HG02870 (cell line): ENCODE data around the gene MAP6D1.

Experiments
- ATAC-seq: cut with Tn5 transposase; IDR thresholded peaks from one replicate; pipeline ENCODE4 v1.9.1; 2021; ENCODE audit warnings: mild to moderate bottlenecking, moderate library complexity; ENCODE audit not compliant: unreplicated experiment

MAP6D1 gene

DNA sequence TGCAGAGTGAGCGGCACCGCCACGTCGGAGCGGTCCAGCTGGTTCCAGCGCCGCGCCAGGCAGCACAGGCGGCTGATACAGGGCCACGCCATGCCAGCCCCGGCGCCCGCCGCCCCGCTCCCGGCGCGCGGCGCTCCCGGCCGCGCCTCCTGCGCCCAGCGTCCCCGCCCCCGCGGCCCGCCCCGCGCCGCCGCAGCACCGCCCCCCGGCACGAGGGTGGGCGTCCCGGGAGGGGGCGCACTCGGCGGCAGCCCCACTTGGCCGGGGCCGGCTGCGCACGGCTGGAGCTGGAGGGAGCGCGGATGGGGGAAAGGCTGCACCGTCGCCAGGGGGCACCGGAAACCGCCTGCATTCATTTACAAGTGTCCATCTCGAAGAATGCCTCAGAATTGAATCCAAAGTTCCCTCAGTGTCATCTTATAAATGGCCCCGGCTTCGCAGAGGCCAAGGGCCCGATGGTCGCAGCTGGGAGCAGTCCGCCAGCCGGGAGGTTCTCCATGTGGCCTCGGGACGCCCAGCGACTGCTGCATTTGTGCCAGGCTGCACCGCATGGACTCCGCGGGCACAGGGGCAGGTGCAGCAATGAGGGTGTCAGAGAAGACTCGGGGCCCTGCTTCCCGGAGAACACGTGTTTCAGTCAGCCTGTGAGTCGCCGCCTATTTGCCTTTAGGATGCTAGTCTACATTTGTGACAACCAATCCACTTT is at the start of gene MAP6D1:
TSS of gene MAP6D1 (minus strand) at position 122 of the 706 bp plus-strand sequence. CDS start at position 92, 30 bp downstream.
- no peak for ATAC-seq

DNA sequence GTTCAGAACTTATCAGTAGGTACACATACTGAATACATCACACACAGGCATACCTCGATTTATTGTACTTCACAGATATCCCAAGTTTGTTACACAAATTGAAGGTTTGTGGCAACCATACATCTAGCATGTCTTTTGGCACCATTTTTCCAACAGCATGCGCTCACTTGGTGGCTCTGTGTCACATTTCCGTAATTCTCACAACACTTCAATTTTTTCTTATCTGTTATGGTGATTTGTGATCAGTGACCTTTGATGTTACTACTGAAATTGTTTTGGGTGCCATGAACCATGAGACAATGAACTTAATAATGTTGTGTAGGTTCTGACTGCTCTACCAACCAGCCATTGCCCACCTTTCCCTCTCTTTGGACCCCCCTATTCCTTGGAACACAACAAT is 48.5 kb upstream of the MAP6D1 start:
- ATAC-seq, result no peak

DNA sequence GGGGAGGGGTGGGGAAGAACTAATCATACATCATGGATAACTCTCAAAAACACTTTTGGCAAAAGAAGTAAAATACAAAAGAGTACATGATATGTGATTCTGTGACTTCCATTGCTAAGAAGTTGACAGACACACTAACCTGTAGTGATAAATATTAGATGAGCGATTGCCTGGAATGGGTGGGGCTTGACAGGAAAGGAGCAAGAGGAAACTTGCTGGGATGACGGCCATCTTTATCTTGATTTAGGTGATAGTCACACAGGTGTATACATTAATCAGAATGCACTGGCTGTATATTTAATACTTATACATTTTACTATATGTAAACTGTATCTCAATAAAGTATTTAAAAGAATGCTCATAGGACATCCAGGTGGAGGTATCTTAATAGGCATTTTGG is 46.2 kb upstream of the MAP6D1 start:
- ATAC-seq, result no peak

DNA sequence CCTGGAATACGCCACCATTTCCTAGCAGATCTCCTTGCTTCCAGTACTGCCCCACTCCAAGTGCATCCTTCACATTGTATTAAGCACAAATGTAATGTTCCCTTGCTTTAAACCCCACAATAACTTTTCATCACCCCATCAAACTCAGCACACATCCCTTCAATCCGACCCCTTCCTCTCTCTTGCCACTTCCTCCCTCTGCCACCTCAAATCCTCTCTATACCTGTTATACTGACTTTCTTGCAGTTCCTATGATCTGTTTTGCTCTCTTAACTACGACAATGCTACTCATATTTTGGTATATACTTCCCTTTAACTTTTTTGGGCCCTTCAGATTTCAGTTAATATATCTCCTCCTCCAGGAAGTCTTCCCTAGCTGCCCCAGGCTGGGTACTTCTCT is 45.2 kb upstream of the MAP6D1 start:
- ATAC-seq, result no peak

DNA sequence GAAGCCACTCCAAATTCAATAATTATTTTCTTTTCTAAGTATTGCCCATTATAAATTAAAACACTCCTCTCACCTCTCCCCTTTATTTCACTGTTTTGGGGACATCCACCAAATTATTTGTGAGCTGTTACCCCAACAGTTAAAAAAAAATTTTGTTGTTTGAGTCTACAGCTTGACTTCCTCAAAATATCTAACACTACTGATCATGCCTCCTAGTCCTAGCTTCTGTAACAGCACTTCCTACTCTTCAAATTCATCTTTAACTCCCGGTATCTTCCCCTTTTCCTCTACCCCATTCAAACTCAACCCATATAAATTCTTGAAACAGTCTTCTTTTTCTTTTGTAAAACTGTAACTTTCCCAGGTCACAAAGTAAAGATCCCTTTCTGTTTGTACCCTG is 43.4 kb upstream of the MAP6D1 start:
- ATAC-seq, result no peak

DNA sequence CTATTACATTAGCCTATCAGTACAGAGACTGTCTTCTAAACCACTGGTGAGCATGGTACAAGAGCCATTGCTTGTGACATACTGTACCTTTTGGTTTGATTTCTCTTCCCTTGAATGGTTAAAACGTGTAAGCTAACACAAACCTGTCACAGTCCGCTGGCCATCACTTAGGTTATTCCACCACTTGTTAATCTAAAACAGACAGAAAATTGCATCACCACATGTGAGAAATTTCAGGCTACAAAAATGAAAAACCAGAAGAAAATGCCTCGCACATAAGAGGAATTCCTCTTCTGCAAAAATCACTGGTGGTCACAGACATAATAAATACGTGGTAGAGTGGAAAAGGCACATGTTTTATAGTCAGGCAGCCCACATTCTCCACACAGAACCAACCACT is 37.2 kb upstream of the MAP6D1 start:
- ATAC-seq, result no peak

DNA sequence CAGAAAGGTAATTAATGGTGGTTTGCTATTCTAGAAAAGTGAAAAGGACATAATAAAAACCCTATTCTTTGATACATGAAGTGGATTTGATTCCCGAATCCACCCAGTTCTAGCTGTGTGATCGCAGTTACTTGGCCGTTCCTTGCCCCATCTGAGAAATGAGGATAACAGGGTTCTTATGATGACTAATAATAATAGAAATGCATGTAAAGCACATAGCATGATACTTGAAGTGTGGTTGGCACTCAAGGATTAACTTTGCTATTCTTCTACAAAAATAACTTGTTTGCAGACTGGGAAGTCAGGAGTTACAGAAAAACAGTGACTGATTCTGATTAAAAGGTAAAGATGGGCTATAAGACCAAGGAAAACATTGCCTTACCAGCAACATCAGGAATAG is 32.5 kb upstream of the MAP6D1 start:
- ATAC-seq, result no peak

DNA sequence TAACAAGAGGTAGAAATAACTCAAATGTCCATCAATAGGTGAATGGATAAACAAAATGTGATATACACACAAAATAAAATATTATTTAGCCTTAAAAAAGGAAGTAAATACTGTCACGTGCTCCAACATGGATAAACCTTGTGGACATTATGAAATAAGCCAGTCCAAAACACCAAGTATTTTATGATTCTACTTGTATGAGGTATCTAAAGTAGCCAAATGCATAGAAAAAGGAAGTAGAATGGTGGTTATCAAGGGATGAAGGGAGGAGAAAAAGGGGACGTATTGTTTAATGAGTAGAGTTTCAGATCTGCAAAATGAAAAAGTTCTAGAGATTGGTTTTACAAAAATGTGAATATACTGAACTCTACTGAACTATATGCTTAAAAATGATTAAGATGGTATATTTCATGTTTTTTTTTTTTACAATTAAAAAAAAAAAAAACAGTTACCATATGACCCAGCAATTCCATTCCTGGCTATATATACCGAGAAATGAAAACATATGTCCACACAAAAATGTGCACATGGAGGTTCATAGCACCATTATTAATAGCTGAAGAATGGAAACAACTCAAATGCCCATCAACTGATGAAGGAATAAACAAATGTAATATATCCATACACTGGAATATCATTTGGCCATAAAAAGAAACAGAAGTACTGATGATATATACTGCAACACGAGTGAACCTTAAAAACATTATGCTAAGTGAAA is 29.1 kb upstream of the MAP6D1 start:
- ATAC-seq, result no peak

DNA sequence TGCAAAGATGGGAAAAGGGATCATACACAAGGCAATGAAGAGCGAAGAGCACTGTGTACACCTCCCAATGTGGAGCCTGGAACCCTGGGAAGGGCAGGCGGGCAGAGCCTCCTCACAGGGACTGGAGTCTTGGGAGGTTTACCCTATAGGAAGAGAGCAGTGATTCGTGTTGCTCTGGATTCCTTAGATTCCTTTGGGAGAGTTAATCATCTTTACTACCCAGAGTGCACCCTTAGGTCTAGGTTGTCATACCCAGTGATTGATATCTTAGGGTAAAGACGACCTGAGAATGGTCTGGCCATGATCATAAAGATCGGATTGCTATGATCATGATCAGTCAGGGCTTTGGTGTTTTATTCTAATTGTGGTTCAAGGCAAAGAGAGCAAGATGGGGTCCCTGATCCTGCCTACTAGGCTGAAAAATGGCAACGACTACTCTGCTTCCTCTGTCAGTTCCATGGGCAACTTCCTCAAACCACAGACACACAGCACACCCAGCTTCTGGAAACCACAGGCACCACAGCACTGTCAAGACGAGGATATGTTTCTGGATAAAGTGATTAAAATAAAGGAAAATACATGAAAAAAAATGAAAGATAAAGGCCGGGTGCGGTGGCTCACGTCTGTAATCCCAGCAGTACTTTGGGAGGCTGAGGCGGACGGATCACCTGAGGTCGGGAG is 20.4 kb upstream of the MAP6D1 start:
- no peak for ATAC-seq

DNA sequence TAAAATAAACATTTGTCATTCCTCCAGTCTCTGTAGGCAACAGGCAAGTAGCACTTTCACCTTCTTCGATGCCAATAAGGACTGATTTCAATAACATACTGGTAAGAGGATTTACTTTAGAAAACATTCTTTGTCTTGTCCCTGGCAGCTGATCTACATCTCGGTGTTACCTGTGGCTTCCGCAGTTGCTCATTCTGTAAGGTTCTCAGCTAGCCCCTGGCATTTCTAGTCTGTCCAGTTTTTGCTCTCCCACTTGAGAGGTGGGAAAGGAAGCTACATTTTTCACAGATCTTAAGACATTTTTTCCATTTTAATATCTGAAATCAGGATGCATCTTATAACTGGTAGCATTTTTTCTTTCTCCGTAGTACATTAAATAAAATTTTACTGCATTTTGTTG is 19.7 kb upstream of the MAP6D1 start:
- no peak for ATAC-seq

DNA sequence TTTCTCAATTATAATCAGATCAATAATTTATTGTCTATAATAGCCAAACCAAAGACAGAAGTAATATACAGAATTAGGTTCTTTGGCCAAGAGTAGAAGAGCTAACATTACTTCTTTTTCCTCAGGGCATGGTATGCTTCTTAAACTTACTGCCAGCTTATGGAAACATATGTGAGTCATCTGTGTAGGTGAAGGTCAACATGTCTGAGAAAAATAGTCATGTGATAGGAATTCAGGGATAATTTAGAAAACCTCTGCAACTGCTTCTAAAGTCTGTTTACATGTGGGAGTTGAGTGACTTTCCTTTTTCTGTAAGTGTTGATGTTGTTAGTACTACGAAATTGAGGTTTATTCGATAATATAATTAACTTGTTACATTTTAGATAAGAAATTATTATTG is 19.2 kb upstream of the MAP6D1 start:
- ATAC-seq, result no peak

DNA sequence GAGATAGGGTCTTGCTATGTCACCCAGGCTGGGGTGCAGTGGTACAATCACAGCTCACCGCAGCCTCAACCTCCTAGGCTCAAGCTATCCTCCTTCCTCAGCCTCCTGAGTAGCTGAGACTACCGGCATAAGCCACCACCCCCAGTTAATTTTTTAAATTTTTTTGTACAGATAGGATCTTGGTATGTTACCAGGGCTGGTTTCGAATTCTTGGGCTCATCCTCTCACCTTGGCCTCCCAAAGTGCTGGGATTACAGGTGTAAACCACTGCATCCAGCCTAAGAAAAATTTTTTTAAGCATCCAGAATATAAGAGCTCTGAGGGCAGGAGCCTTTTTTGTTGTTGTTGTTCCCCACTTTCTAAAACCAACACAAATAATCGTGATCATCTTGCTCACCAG is 14.4 kb upstream of the MAP6D1 start:
- no peak for ATAC-seq

DNA sequence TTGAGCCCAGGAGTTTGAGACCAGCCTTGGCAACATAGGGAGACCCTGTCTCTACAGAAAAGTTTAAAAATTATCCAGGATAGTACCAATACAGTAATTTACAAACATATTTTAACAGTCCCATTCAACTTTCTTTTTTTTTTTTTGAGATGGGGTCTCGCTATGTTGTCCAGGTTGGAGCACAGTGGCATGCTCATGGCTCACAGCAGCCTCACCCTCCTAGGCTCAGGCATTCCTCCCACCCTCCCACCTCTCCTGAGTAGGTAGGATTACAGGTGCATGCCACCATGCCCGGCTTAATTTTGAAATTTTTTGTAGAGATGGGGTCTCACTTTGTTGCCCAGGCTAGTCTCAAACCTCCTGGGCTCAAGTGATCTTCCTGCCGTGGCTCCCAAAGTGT is 12.5 kb upstream of the MAP6D1 start:
- no peak for ATAC-seq

DNA sequence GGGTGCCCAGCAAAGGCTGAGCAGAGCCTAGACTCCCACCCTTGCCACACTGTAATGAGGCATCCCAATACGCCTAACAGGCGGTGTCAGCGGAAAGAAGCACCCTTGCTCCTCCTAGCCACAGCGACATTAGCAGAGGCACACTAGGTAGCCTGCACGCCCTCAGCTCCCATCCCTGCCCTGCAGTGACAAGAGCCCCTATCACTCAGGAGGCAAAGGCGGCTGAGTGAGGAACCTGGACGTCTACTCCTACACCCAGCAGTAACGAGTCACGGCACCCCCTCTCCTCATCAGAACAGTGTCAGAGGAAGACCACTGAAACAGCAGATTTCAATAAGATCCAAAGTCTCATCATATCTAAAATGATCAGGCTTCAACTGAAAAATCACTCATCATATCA is 12.0 kb upstream of the MAP6D1 start:
- no peak for ATAC-seq

DNA sequence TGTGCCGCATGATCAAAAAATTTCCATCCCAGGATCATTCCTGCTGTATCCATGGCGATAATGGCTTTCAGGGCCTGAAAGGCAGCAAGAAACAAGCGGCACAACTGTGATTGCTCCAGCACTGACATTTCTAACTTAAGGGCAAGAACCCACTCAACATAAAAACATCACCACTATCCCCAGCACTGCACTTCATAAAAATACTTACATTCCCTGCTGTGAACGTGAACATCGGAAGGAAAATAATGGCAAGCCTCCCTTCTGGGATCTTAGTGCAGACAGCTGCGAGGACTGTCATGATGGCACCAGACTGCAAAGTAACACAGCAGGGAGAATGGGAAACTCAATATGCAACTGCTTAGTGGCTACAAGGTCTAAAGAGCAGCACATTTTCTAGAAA is 8.1 kb upstream of the MAP6D1 start:
- no peak for ATAC-seq

DNA sequence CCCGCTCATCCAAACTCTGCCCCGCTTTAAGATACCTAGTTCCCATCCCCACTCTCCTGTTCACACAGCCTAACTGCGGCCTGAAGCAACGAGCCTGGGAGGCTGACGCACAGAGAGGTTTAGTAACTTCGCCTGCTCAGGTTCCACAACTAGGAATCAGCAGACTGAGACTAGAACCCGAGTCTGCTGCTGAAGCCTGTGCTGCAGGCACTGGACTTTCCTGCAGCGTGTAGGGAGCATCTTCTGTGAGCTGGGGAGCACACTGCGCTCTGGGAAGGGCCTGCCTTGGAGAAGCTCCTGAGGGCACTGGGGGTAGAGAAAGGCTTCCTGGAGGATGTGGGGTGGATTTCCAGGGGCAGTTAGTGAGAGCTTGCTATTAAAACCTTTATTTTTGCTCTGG is 4.8 kb upstream of the MAP6D1 start:
- no peak for ATAC-seq

DNA sequence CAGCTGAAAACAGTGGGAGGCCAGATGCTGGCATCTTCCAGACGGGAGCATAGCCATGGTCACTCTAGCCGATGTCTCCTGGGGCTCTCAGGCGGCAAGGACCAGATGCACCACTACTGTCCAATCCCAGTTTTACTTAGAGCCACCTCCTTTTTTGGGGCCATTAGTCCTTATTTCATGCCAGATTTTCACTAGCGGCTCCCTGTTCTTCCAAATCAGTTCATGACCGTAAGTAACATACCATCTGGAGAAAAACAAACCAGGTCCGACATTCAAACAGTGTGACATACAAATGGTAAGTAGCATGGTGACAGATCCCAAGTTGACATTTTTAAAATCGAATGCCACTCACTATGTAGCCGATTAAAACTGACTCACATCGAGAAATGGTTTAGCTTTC is 4.1 kb upstream of the MAP6D1 start:
- no peak for ATAC-seq

DNA sequence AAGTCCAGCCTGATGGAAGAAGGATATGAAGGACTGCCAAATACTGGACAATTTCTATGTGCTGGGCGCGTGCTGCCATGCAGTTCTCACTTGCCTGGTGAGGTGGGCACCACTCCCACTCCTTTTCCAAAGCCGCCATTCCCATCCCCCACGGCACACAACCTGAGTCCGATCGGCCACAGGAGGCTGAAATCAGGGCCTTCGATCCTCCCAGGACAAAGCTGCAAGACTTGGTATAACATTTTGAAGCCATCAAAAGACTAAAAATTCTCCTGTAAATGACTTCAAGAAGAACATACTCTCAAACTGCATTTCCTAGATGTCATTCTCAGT is 3.1 kb upstream of the MAP6D1 start:
- no peak for ATAC-seq

DNA sequence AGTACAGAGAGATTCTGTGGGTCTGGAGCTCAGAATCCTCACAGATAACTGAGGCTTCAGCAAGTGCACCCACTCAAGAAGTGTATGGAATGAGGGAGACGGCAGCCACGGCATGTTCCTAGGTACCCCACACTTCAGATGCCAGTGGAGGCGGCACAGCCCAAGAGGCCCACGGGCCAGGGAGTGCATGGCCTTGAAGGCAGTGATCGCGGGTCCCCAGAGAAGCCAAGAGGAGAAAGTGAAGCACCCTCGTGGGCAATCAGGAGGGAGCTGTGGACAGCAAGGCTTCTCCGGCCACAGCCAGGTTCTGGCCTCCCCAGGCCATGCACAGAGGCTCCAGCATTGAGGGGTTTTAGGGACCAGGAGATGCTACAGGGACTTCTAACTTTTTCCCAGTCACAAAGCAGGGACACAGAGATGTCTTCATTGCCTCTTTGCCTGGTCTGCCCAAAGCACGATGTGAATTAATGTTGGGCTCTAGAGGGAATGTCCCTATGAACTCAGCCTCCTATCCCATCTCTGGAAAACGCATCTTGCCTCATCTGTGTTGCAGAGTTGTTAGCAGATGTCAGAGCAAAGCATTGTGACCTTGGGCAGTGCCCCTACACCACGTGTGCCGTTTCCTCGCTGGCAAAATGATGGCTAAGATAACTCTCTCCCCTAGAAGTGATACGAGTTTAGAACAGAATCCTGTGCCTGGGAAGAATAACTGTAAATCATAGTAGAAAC is 2.6 kb upstream of the MAP6D1 start:
- no peak for ATAC-seq

DNA sequence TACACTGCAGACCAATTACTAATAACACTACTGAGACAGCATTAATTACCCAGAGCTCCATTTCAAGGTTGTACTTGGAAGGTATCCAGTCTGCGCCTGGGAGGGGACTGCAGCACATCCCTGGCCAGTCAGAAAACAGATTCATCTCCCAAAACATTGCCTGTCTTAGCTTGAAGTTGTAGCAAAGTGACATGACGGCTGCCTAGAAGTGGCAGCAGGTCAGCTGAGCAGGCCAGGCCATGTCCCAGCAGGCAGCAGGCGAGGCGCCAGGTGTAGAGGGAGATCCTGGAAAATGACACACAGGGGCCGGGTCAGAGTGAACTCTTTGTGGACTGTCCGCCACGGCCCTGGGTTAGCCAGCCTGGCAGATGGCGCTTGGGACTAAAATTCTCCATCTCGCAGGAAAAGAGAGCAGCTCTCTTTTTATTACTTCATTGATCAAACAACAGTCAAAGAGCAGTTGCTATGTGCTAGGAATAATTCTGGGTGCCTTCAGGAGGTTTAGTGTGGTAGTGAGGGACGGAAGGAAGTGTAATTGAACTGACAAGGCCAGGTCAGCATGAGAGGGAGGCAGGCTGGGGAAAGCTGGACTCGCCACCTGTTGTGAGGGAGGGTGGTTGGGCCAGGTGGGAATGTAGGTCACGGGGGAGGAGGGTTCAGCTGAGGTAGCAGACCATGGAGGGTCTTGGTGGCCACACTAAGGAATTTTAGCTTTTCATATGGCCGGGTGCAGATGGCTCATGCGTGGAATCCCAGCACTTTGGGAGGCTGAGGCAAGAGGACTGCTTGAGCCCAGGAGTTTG is 1.3 kb upstream of the MAP6D1 start:
- no peak for ATAC-seq
